Measurements from ENCODE around the gene SLC16A12.
"Not testable (repeated sequence)": the region's sequence is repeated elsewhere in the genome, so short reads cannot be mapped to it uniquely, and the experiment has no call there.

The SLC16A12 gene

DNA sequence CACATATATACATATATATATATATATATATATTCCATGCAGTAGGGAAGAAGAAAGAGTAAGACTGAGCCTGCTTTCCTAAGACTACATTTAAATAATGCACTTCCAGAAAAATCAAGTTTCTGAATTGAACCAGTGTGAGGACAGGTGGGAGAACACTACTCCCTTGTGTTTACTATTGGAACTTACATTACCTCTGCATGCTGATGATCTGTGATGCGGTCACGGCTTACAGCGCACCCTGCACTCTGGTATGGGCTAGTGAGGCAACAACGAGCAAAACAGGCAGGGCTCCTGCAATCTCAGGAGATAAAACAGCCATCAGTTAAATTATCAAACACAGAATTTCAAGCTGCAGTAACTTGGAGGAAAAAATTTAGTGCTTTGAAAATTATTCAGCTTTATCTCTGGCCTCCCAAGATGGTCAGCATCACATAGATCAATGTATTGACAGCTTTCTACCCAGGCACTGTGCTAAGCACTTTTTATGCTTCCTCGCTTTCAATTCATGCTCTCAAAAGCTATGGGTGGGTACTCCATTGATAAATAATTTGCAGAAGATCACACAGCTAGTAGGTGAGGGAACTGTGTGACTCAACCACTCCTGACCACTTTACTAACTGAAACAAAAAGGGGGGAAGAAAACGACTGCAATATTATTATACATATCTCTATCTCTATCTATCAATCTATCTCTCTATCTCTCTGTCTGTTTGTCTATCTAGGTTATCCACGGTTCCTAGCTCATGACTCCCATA, 20.5 kb upstream of the SLC16A12 start:
- no peaks in the 10 kb centered on the region for H3K4me1 Mint-ChIP-seq
- ATAC-seq (no peak), DNase-seq (no peak)
- no peaks in the 10 kb centered on the region for H3K27me3 Mint-ChIP-seq
- H3K27ac Mint-ChIP-seq, result no peak overlapping the region
- no peak overlapping the region for H3K4me3 Mint-ChIP-seq
- no peaks in the 10 kb centered on the region for H3K9me3 Mint-ChIP-seq

DNA sequence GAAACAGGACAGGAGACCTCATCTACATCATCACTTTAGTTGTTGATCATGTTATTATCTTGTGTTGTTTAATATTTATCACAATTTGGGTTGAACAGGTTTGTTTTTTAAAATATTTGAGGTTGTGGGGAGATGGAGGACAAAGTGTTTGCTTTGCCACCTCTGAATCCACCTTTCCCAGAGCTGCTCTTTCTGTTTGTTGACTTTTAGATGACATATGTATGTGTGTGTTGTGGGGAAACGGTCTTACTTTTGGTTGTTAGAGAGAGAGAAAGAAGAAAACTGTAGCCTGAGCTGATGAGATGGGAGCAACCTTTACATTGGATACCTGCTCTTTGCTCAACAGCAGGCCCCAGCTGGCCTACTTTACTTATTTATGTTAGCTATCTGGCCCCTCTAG, 19.0 kb upstream of the SLC16A12 start:
- DNase-seq (no peak), ATAC-seq (no peak)
- no peak overlapping the region for H3K27ac Mint-ChIP-seq
- H3K9me3 Mint-ChIP-seq, result no peaks in the 10 kb centered on the region
- no peak overlapping the region for H3K4me3 Mint-ChIP-seq
- no peaks in the 10 kb centered on the region for H3K27me3 Mint-ChIP-seq
- no peaks in the 10 kb centered on the region for H3K4me1 Mint-ChIP-seq

DNA sequence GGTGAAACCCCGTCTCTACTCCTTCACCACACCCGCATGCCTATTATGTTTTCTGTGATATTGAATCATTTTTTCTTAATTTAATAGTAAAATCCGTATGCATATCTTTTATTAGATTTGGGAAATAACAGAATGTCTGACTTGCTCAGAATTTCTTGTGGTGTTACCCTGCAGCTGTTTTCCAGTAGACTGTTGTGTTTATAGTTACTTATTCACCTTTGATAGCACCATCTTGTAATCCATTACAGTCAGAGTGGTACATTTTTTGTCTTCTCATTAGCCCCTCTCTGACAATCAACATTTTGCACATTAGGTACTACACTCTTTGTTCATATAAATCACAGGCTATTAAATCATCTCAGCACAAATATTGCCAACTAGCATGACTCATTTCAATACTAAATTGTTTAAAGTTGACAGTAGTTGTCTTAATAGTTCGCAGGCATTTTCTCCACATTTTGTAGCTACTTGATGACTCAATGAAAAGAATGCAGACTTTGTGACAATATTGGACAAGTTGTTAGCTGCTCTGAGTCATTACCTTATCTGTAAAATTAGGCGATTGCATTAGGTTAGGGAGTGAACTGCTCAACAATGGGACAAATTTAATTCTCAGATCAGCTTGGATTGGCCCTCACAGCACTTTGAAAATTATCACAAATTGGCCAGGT, 17.8 kb upstream of the SLC16A12 start:
- H3K4me3 Mint-ChIP-seq, result no peak overlapping the region
- no peak for DNase-seq
- H3K27me3 Mint-ChIP-seq, result no peaks in the 10 kb centered on the region
- H3K4me1 Mint-ChIP-seq, result no peaks in the 10 kb centered on the region
- H3K27ac Mint-ChIP-seq, result no peak overlapping the region
- no peak for ATAC-seq
- H3K9me3 Mint-ChIP-seq, result no peaks in the 10 kb centered on the region

DNA sequence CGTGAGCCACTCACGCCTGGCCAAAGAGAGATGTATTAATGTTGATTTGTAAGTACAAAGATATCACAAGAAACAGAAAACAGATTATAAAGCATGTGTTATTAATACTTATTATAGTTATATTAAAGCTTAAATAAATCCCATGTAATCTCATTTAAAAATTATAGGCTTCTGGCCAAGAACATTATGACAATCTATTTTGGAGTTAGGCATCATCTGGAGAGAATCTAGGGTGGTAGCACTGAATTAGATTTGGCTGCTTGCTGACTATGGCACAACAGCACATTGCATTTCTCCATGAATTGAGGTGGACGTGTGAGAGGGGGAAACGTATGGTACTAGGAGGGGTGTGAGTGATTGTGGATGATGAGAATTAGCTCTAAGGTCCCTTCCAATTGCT, 16.8 kb upstream of the SLC16A12 start:
- no peak for DNase-seq

DNA sequence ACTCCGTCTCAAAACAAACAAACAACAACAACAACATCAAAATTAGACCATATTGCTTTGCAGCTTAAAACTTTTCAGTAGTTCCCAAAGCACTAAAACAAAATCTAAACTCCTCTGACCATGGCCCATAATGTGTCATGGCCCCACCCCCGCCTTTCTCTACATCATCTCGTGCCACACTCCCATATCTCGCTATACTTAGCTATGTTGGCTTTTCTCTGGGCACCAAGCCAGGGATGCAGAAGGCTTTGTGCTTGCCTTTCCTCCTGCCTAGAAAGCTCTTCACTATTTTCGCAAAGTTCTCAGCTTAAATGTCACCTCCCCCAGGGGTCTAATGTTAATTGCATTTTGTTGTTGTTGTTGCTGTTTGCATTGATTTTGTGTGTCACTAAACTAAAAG, 15.1 kb upstream of the SLC16A12 start:
- Mint-ChIP-seq H3K27me3 (no peaks in the 10 kb centered on the region), H3K9me3 (no peaks in the 10 kb centered on the region), H3K27ac (no peak overlapping the region), H3K4me1 (no peaks in the 10 kb centered on the region), H3K4me3 (no peak overlapping the region)
- ATAC-seq, result no peak
- no peak for DNase-seq

More for the DNA sequence above, 16.8 kb upstream of the SLC16A12 start:
- Mint-ChIP-seq H3K27ac (no peak overlapping the region), H3K9me3 (no peaks in the 10 kb centered on the region), H3K4me3 (no peak overlapping the region), H3K4me1 (no peaks in the 10 kb centered on the region), H3K27me3 (no peaks in the 10 kb centered on the region)
- ATAC-seq, result no peak

DNA sequence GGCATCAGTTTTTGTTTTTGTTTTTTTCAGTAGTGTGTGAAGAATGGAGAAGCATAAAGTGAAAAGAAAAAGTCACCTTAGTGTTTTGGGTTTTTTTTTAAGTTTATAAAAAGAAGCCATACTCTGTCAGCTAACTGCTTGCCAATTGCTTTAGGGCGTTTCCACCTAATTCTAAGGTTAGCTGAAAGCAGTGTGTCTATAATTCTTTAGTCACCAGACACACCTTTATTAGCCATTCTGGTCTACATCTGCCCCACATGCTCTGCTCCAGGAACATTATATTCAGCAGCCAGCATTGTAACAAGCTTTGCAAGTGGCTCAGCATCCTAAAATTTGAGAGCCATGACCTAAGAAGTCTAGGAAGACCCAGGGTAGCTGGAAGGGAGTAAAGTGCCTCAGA, 14.1 kb upstream of the SLC16A12 start:
- Mint-ChIP-seq H3K4me1 (no peaks in the 10 kb centered on the region), H3K27ac (no peak overlapping the region)
- DNase-seq, result no peak

DNA sequence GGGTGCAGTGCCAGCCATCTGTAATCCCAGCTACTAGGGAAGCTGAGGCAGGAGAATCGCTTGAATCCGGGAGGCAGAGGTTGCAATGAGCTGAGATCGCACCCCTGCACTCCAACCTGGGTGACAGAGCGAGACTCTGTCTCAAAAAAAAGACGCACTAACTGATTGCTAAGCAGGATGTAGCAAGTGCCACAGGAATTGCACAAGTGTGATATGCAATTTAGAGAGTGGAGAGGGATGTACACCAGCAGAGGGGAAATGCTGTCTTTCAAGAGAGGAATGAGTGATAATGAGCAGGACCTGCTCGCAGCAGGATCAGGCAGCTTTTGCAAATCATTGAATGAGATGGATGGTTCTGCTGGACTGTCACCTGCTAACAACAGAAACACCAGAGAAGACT, 13.3 kb upstream of the SLC16A12 start:
- H3K27ac Mint-ChIP-seq, result no peak overlapping the region
- no peak overlapping the region for H3K4me3 Mint-ChIP-seq
- no peaks in the 10 kb centered on the region for H3K27me3 Mint-ChIP-seq
- no peak for ATAC-seq
- no peak for DNase-seq
- H3K4me1 Mint-ChIP-seq, result no peaks in the 10 kb centered on the region
- no peaks in the 10 kb centered on the region for H3K9me3 Mint-ChIP-seq

More for the DNA sequence above, 14.1 kb upstream of the SLC16A12 start:
- no peaks in the 10 kb centered on the region for H3K27me3 Mint-ChIP-seq
- H3K9me3 Mint-ChIP-seq, result no peaks in the 10 kb centered on the region
- no peak for ATAC-seq
- no peak overlapping the region for H3K4me3 Mint-ChIP-seq

DNA sequence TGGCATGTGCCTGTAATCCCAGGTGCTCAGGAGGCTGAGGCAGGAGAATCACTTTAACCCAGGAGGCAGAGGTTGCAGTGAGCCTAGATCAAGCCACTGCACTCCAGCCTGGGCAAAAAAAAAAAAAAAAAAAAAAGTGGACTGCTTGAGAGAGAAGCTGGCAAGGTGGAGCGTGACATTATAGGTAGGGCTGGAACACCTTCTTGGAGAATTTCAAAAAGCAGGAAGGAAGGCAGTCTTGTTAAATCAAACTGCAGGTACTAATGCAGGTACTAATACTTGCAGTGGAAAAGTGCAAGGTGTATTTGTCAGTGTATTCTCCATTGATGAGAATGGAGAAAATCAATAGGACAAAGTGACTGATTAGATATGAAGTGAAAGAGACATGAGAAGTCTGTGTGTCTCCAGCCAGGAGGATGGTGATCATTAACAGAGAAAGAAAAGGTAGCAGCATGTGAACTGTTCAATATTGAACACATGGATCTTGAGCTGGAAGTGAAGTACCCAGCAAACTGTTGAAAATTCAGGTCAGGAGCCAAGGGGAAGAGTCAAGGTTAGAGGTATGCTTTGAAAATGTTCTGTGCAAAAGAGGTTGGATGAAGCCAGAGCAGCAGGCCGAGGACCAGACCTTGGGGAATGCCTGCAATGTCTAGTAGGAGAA, 12.6 kb upstream of the SLC16A12 start:
- no peaks in the 10 kb centered on the region for H3K4me1 Mint-ChIP-seq
- H3K4me3 Mint-ChIP-seq, result no peak overlapping the region
- ATAC-seq, result no peak
- no peak for DNase-seq
- no peak overlapping the region for H3K27ac Mint-ChIP-seq
- no peaks in the 10 kb centered on the region for H3K27me3 Mint-ChIP-seq
- H3K9me3 Mint-ChIP-seq, result no peaks in the 10 kb centered on the region

DNA sequence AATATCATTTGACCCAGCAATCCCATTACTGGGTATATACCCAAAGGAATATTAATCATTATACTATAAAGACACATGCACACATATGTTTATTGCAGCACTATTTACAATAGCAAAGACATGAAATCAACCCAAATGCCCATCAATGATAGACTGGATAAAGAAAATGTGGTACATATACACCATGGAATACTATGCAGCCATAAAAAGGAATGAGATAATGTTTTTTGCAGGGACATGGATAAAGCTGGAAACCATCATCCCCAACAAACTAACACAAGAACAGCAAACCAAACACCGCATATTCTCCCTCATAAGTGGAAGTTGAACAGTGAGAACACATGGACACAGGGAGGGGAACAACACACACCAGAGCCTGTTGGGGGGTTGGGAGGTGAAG, 11.3 kb upstream of the SLC16A12 start:
- H3K4me1 Mint-ChIP-seq, H3K27ac Mint-ChIP-seq, ATAC-seq, H3K27me3 Mint-ChIP-seq, H3K9me3 Mint-ChIP-seq, DNase-seq, H3K4me3 Mint-ChIP-seq: not testable (repeated sequence)

DNA sequence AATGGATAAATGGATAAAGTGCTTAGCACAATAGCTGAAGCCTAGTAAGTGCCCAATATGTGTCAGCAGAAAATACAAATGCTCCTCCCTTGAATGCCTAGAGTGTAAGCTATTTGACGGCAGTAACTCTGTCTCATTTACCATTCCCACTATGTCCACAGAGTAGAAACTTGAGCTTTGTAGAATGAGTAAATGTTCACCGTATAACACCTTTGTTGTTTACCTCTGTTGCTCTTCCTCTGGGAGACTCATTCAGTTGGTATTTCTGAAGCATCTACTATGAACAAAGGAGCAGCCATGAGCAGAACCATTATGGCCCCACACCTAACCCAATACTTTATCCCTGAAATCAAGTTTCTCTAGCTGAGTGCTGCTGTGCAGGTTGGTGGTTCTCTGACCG, 8.4 kb upstream of the SLC16A12 start:
- ATAC-seq (no peak), DNase-seq (no peak)
- no peak overlapping the region for H3K4me3 Mint-ChIP-seq
- peaks cover 29% of the 10 kb centered on the region for H3K27me3 Mint-ChIP-seq
- H3K4me1 Mint-ChIP-seq, result no peaks in the 10 kb centered on the region
- no peak overlapping the region for H3K27ac Mint-ChIP-seq
- H3K9me3 Mint-ChIP-seq, result no peaks in the 10 kb centered on the region

DNA sequence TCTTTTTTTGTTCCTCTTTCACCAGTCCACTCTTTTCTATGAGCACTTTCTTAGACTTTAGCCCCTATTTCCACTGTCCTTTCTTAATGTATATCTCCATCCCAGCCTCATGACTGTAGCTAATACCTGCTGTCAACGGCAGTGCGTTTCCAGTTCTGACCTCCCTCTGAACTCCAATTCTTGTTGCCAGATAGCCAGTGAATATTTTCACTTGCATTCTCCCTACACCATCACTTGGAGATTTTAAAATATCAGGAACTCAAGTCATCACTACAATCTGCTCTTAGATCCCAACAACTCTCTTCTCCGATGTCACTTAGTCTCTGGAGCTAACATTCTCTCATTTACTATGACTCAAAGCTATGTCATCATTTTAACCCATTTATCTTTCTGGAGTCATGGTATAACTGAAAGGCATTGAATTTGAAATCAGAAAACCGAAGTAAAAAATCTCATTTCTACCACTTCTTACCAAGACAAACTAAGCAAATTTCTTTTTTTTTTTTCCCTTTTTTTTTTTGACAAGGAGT, 5.1 kb upstream of the SLC16A12 start:
- Mint-ChIP-seq H3K27ac (peak overlapping the region in 1 of 2 donors; percentile 30), H3K27me3 (peaks cover 58% of the 10 kb centered on the region), H3K9me3 (no peaks in the 10 kb centered on the region), H3K4me3 (no peak overlapping the region), H3K4me1 (no peaks in the 10 kb centered on the region)
- DNase-seq (no peak), ATAC-seq (no peak)

DNA sequence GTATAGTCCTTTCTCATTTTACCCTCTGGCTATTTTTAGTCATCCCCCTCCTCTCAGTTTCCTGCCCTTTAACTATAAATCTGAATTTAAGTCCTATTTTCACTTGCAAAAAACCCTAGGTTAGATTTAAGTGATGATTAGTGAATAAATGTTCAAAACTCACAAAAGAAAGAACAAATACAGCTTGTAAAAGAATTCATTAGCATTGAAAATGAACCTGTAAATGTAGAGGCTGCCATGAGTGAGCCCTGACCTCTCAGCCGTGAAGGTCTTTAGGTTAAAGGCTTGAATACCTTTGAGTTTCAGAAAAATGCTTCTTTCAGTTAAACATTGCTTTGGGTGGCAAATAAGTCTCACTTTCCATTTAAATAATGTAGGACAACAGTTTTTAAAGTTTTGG, 2.0 kb upstream of the SLC16A12 start:
- Mint-ChIP-seq H3K27ac (no peak overlapping the region), H3K9me3 (no peaks in the 10 kb centered on the region), H3K4me3 (no peak overlapping the region), H3K4me1 (peaks cover 13% of the 10 kb centered on the region), H3K27me3 (peaks cover 81% of the 10 kb centered on the region)
- no peak for DNase-seq
- no peak for ATAC-seq

DNA sequence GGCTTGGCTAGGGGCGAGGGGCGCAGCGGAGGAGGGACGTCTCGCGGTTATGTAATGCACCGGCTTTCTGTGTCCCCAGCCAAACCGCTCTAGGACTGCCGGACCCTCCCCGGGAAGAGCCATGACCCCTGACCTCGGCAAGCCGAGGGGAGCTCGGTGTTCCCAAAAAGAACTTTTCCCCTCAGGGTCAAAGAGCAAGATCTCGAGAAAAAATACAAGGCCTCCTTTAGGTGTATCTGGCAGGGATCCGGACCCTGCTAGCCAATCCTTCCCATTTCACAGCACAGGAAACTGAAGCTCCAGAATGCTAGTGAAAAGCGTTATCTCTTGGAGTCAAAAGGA, 590 bp upstream of the SLC16A12 start:
- peaks cover 93% of the 10 kb centered on the region for H3K27me3 Mint-ChIP-seq

DNA sequence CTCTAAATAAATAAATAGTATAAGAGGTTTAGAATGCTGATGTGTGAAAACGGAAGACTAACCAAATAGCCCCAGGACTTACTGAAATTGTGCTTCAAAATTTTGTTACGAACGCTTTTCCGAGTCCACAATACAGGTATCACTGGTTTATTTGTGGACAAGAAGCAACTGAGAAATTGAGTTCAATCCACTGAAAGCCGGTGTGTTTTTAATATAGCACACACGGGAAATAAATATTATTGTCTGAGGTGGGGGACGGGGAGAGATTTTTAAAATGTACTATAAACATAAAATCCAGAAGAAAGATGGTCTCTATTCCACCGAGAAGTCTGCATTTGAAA, 598 bp downstream of the SLC16A12 start:
- no peak overlapping the region for H3K27ac Mint-ChIP-seq
- no peaks in the 10 kb centered on the region for H3K9me3 Mint-ChIP-seq
- ATAC-seq (no peak), DNase-seq (no peak)
- H3K4me1 Mint-ChIP-seq, result peaks cover 13% of the 10 kb centered on the region
- peaks cover 88% of the 10 kb centered on the region for H3K27me3 Mint-ChIP-seq
- H3K4me3 Mint-ChIP-seq, result peak overlapping the region; percentile 45 to 46

More for the DNA sequence above, 590 bp upstream of the SLC16A12 start:
- DNase-seq (no peak), ATAC-seq (no peak)
- no peaks in the 10 kb centered on the region for H3K9me3 Mint-ChIP-seq
- H3K27ac Mint-ChIP-seq, result no peak overlapping the region
- H3K4me1 Mint-ChIP-seq, result peaks cover 13% of the 10 kb centered on the region
- peak overlapping the region in 1 of 2 donors; percentile 27 for H3K4me3 Mint-ChIP-seq

DNA sequence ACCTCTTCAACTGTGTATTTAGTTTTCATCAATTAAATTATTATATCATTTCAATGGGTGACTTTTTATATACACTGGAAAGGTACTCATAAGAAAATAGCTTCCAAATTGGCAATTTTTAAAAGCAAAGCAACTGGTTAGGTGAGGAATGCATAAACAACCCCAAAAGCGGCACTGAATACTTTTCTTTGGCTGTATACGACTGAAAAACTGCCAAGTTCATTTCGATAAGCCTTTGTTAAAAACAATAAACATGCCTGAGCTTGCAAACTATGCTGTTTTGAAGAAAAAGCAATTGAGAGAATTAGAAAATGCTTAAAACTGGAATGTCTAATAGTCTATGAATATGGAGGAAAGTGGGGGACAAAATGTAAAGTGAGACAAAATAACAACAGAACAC, 2.9 kb downstream of the SLC16A12 start:
- H3K27me3 Mint-ChIP-seq, result peaks cover 68% of the 10 kb centered on the region
- DNase-seq (no peak), ATAC-seq (no peak)
- peaks cover 13% of the 10 kb centered on the region for H3K4me1 Mint-ChIP-seq
- H3K27ac Mint-ChIP-seq, result no peak overlapping the region
- H3K4me3 Mint-ChIP-seq, result no peak overlapping the region
- H3K9me3 Mint-ChIP-seq, result no peaks in the 10 kb centered on the region

DNA sequence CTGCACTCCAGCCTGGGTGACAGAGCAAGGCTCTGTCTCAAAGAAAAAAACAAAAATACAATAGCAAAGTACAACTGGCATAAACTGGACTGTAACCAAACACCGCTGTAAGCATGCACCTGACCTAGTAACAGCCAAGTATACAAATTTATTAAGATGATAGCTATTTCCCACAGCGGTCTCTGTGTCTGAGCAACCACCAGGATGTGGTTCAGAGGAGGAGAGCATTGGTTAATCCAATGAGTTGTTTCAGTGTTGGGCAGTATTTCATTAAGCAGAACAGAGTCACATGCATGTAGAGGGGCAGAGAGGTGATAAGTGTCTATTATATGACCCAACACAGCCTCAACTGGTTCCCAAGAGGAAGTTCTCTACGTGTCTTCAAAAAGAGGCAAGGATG, 4.0 kb downstream of the SLC16A12 start:
- no peak for DNase-seq
- Mint-ChIP-seq H3K27ac (no peak overlapping the region), H3K4me3 (no peak overlapping the region), H3K9me3 (no peaks in the 10 kb centered on the region), H3K27me3 (peaks cover 57% of the 10 kb centered on the region), H3K4me1 (peaks cover 13% of the 10 kb centered on the region)
- peak; percentile 31 for ATAC-seq
